ENCODE results near the gene RAPGEF6. TPM values are rescaled to one million over a fixed set of nuclear protein-coding genes. Genes with fewer than 3 reads are reported as not detected.

RAPGEF6 gene
- total RNA-seq, 2 experiments from 2014 or later: 27.0 to 34.1 TPM

GRCh38 chr5:131659290-131659689 is 24.3 kb upstream of the RAPGEF6 start:
- CTCF ChIA-PET: no interaction called here

GRCh38 chr5:131654776-131655175 is 19.7 kb upstream of the RAPGEF6 start:
- H3K27ac Mint-ChIP-seq: no peak overlapping the region
- no peak overlapping the region for H3K4me3 Mint-ChIP-seq
- ChIA-PET CTCF (interaction anchor here (1.4 kb wide), 1 partner anchor 65 kb away, joined by 3 read pairs; no protein-coding TSS in a partner anchor), POLR2A (no interaction called here)
- TF ChIP-seq, protein P1, sequence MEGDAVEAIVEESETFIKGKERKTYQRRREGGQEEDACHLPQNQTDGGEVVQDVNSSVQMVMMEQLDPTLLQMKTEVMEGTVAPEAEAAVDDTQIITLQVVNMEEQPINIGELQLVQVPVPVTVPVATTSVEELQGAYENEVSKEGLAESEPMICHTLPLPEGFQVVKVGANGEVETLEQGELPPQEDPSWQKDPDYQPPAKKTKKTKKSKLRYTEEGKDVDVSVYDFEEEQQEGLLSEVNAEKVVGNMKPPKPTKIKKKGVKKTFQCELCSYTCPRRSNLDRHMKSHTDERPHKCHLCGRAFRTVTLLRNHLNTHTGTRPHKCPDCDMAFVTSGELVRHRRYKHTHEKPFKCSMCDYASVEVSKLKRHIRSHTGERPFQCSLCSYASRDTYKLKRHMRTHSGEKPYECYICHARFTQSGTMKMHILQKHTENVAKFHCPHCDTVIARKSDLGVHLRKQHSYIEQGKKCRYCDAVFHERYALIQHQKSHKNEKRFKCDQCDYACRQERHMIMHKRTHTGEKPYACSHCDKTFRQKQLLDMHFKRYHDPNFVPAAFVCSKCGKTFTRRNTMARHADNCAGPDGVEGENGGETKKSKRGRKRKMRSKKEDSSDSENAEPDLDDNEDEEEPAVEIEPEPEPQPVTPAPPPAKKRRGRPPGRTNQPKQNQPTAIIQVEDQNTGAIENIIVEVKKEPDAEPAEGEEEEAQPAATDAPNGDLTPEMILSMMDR (IDR thresholded peaks at IDR 0.05): no peak
- intact Hi-C loops (cut with micrococcal nuclease): no loop called here
- H3K36me3 Mint-ChIP-seq (ENCODE audit: low read depth): peaks cover 43% of the 10 kb centered on the region
- H3K9me3 Mint-ChIP-seq: peaks cover 4% of the 10 kb centered on the region
- peaks cover 2% of the 10 kb centered on the region for H3K4me1 Mint-ChIP-seq (ENCODE audit: low read depth)
- no peaks in the 10 kb centered on the region for H3K27me3 Mint-ChIP-seq
- ATAC-seq: no peak
- DNase-seq: no peak

More at GRCh38 chr5:131659290-131659689, 24.3 kb upstream of the RAPGEF6 start:
- TF ChIP-seq, protein P1 (IDR thresholded peaks at IDR 0.05): no peak
- no peak overlapping the region for H3K4me3 Mint-ChIP-seq
- H3K9me3 Mint-ChIP-seq: peaks cover 20% of the 10 kb centered on the region
- intact Hi-C loops (cut with micrococcal nuclease): no loop called here
- POLR2A ChIA-PET: no interaction called here
- H3K36me3 Mint-ChIP-seq (ENCODE audit: low read depth): peaks cover 54% of the 10 kb centered on the region
- no peak for ATAC-seq
- no peak overlapping the region for H3K27ac Mint-ChIP-seq
- no peak for DNase-seq
- H3K4me1 Mint-ChIP-seq (ENCODE audit: low read depth): peaks cover 2% of the 10 kb centered on the region
- H3K27me3 Mint-ChIP-seq: no peaks in the 10 kb centered on the region

GRCh38 chr5:131654309-131654708 is 19.3 kb upstream of the RAPGEF6 start:
- Mint-ChIP-seq H3K27ac (no peak overlapping the region), H3K27me3 (no peaks in the 10 kb centered on the region), H3K36me3 (ENCODE audit: low read depth) (peaks cover 40% of the 10 kb centered on the region), H3K4me3 (no peak overlapping the region), H3K9me3 (peaks cover 2% of the 10 kb centered on the region), H3K4me1 (ENCODE audit: low read depth) (peaks cover 2% of the 10 kb centered on the region)
- TF ChIP-seq, protein P1 (IDR thresholded peaks at IDR 0.05): no peak
- POLR2A ChIA-PET: no interaction called here
- no peak for ATAC-seq
- DNase-seq: no peak
- CTCF ChIA-PET: interaction anchor here (1.4 kb wide), 1 partner anchor 64 kb away, joined by 3 read pairs; no protein-coding TSS in a partner anchor
- intact Hi-C loops (cut with micrococcal nuclease): no loop called here

DNA sequence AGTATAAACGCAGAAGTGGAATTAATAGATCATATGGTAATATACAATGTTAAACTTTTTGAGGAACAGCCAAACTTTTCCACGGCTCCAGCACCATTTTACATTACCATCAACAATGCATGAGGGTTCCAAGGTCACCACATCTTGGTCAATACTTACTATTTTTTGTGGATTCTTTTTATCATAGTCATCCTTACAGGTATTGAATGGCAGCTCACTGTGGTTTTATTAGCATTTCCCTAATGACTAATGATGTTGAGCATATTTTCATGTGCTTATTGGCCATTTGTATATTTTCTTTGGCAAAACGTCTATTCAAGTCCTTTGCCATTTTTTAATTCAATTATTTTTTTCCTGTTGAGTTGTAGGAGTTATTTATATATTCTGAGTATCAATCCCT is 14.1 kb upstream of the RAPGEF6 start:
- no peaks in the 10 kb centered on the region for H3K9me3 Mint-ChIP-seq
- peaks cover 29% of the 10 kb centered on the region for H3K36me3 Mint-ChIP-seq (ENCODE audit: low read depth)
- ChIA-PET CTCF (no interaction called here), POLR2A (no interaction called here)
- H3K27ac Mint-ChIP-seq: no peak overlapping the region
- no peak for ATAC-seq
- TF ChIP-seq, protein P1 (IDR thresholded peaks at IDR 0.05): no peak
- no peaks in the 10 kb centered on the region for H3K27me3 Mint-ChIP-seq
- intact Hi-C loops (cut with micrococcal nuclease): no loop called here
- DNase-seq: no peak
- no peaks in the 10 kb centered on the region for H3K4me1 Mint-ChIP-seq (ENCODE audit: low read depth)
- no peak overlapping the region for H3K4me3 Mint-ChIP-seq

DNA sequence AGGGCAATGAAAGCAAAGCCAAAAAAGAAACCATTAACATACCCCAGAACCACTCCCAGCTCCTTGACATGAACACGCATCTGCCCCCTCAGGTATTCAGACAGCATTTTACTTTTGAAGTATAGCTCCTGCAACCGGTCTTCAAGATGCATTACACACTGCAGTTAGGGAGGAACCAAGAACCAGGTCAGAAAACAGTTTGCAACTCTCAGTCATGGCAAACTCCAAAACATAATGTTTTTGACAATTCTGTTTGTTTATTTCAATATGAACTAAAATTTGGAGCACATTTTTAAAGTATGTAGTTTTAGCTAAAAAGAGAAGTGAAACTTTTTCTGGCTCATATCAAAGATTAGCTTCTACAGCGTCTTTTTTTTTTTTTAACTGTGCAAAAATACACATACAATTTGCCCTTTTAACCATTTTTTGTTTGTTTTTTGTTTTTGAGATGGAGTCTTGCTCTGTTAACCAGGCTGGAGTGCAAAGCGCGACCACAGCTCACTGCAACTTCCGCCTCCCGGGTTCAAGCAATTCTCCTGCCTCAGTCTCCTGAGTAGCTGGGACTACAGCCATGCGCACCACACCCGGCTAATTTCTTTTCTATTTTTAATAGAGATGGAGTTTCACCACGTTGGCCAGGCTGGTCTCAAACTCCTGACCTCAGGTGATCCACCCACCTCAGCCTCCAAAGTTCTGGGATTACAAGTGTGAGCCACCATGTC is 12.2 kb upstream of the RAPGEF6 start:
- ATAC-seq (no peak), DNase-seq (no peak)
- TF ChIP-seq, protein P1 (IDR thresholded peaks at IDR 0.05): no peak
- Mint-ChIP-seq H3K9me3 (no peaks in the 10 kb centered on the region), H3K36me3 (ENCODE audit: low read depth) (peaks cover 26% of the 10 kb centered on the region), H3K27ac (no peak overlapping the region), H3K4me3 (no peak overlapping the region), H3K27me3 (no peaks in the 10 kb centered on the region), H3K4me1 (ENCODE audit: low read depth) (no peaks in the 10 kb centered on the region)
- ChIA-PET POLR2A (no interaction called here), CTCF (interaction anchor here (0.5 to 1.0 kb wide), 2 partner anchors 9 to 58 kb away, joined by 3 read pairs; no protein-coding TSS in a partner anchor)
- intact Hi-C loops (cut with micrococcal nuclease): no loop called here

Measured in activated CD8-positive, alpha-beta T cell treated with anti-CD3 and anti-CD28 coated beads for 36 hours (primary cell).